D341Med (cell line): ENCODE measurements around the gene SVBP.
"Not testable (repeated sequence)": the region's sequence is repeated elsewhere in the genome, so short reads cannot be mapped to it uniquely, and the experiment has no call there.

Source experiments
- DNase-seq: peaks from one replicate; pipeline ENCODE4 v3.0.0; 2012; ENCODE audit warnings: low spot score

Gene SVBP

GRCh38 chr1:42816585-42817439 is at the start of gene SVBP, which contains the start of gene ERMAP:
TSS of gene SVBP (minus strand) at chr1:42817397. CDS start at chr1:42816544, 853 bp downstream.
TSS of gene ERMAP (plus strand) at chr1:42817122. CDS start at chr1:42830449, 13,327 bp downstream.
- DNase-seq, result peak; percentile 98

- DNase-seq, result no peak
Measured at GRCh38 chr1:42866549-42866948, 49.4 kb upstream of the SVBP start.

GRCh38 chr1:42861014-42861399 is 43.8 kb upstream of the SVBP start:
- DNase-seq, result no peak

GRCh38 chr1:42860339-42861013 is 43.3 kb upstream of the SVBP start:
- no peak for DNase-seq

- not testable (repeated sequence) for DNase-seq
Measured at GRCh38 chr1:42859366-42859765, 42.2 kb upstream of the SVBP start.

GRCh38 chr1:42856554-42856953 is 39.4 kb upstream of the SVBP start:
- DNase-seq, result not testable (repeated sequence)

GRCh38 chr1:42853116-42853884 is 36.1 kb upstream of the SVBP start:
- peak; percentile 61 for DNase-seq

GRCh38 chr1:42852608-42852980 is 35.4 kb upstream of the SVBP start:
- DNase-seq, result no peak

- DNase-seq, result no peak
Measured at GRCh38 chr1:42851960-42852607, 34.9 kb upstream of the SVBP start.

- no peak for DNase-seq
Measured at GRCh38 chr1:42851420-42851819, 34.2 kb upstream of the SVBP start.

GRCh38 chr1:42849944-42850343 is 32.7 kb upstream of the SVBP start:
- DNase-seq, result no peak

- no peak for DNase-seq
Measured at GRCh38 chr1:42848823-42849537, 31.8 kb upstream of the SVBP start.

- DNase-seq, result no peak
Measured at GRCh38 chr1:42847721-42848460, 30.7 kb upstream of the SVBP start.

- DNase-seq, result no peak
Measured at GRCh38 chr1:42847111-42847595, 30.0 kb upstream of the SVBP start.

- DNase-seq, result peak; percentile 95
Measured at GRCh38 chr1:42846257-42847110, 29.3 kb upstream of the SVBP start, which contains the start of gene ZNF691. TSS of gene ZNF691 (plus strand) at chr1:42846613. CDS start at chr1:42849659, 3,046 bp downstream.

- DNase-seq, result no peak
Measured at GRCh38 chr1:42845866-42846256, 28.7 kb upstream of the SVBP start.

GRCh38 chr1:42845193-42845592 is 28.0 kb upstream of the SVBP start:
- no peak for DNase-seq

- DNase-seq, result no peak
Measured at GRCh38 chr1:42844592-42845140, 27.5 kb upstream of the SVBP start.
